Hypothalamus (tissue), 51 donors: ENCODE measurements around the gene PLXNA2.
A peak's percentile ranks its signal among the peaks of the same experiment; 100 is the strongest.

Experiments
- DNase-seq, 51 donors: peaks; one replicate each; lab custom pipeline; 2025; lab: John Stamatoyannopoulos, UW

PLXNA2 gene

DNA sequence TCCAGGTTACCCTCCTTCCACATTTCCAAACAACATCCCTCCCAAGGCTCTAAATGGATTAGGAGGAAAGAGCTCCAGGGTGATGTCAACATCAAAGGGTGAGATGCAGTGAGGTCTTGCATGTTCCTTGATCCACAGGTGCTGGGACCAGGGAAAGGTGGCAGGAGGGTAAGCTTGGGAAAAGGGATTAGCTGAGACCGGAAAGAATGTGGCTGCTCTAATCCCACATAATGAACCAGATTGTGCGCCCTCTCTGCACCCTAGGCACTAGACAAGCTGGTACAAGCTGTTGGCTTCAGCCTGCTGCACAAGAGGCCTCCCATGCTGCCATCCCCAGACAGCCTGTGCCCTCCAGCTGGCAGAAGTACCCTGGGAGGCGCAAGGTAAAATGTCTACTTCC is 34.9 kb downstream of the PLXNA2 start:
- DNase-seq = no peak

DNA sequence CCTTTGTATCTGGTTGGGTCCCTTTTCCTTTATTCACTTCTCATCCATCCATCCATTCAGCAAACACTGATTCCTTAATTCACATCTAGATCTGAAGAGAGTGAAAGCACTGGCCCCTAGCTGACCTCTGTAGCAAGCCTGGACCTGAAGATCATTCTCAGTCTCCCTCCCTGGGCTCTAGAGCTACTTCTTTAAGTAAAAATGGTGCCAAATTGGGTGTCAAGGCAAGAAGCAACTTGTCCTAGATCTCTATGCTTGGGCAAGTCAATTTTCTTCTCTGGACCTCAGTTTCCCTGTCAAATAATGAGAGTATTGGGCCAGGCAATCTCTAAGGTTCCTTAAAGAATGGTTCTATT is 36.1 kb downstream of the PLXNA2 start:
- no peak for DNase-seq

DNA sequence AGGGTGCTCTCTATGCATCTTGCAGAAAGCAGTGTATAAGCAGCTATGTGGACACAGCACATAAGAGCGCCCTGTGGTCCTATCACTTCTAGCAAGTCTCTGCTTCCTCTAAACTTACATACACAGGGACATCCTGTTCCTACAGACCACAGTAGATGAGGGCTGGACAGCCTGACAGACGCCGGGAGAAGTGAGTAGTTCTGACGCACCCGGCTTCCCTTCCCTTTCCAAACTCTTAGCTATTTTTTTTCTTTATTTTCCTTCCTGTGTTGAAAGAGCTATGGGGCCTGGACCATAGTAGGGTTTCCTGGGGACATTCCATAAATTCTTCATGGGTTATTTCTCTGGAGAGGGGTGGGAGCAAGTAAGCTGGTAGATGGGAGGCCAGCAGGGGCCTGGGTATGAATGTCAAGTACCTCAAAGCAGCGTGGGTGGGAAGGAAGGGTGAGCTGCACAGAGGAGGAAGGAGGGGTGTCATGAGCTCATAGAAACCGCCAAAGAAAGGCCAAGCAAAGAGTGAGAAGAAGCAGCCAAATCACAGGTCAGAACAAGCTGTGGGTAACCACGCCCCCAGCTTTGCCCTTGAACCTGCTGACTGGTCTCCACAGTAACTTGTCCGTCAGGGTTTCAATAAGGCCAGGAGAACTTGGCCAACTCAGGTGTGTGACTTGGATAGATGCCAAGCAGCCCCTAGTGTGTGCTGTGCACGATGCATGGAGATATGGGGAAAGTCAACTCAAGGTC is 36.6 kb downstream of the PLXNA2 start:
- peak in 5 of 51 donors; percentile 10 to 20 (median 13) for DNase-seq

- DNase-seq = no peak
Measured at GRCh38 chr1:208206092-208206698, 38.0 kb downstream of the PLXNA2 start.

GRCh38 chr1:208205216-208206013 is 38.8 kb downstream of the PLXNA2 start:
- no peak for DNase-seq

- DNase-seq = peak in 1 of 51 donors; percentile 9
Measured at GRCh38 chr1:208204779-208205178, 39.4 kb downstream of the PLXNA2 start.

DNA sequence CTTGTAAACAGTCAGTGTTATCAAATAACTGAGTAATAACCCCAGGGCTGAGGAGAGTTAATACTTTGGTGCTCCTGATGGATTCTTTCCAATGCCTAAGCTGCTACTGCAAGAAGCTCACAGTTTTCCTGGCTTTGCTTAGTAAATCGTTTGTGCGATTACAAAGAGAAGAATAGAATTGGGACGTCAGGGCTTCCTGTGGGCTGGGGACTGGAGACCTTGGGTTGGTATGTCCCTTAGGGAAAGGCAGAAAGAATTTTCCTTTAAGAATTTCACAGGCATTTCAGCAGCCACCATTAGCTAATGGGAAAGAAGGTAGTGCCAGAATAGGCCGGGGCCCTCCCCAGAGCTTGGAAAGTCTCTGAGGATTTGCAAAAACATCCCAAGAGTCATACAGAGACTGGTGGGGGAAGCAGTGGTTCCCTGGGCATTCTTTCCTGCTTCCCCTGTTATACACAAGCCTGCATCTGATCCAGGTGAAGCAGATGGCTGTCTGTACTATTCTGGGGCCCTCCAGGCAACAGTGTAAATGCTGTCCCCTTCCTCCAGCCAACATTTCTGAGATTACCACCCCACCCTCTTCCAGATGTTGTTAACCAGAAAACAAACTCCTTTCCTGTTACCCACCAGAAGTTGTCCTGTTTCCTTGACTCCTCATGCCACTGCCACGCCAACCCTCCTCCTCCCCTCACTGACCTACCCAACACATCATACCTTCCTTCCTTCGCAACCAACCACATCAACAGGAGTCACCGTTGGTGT is 40.2 kb downstream of the PLXNA2 start:
- peak in 3 of 51 donors; percentile 11 to 21 (median 15) for DNase-seq

DNA sequence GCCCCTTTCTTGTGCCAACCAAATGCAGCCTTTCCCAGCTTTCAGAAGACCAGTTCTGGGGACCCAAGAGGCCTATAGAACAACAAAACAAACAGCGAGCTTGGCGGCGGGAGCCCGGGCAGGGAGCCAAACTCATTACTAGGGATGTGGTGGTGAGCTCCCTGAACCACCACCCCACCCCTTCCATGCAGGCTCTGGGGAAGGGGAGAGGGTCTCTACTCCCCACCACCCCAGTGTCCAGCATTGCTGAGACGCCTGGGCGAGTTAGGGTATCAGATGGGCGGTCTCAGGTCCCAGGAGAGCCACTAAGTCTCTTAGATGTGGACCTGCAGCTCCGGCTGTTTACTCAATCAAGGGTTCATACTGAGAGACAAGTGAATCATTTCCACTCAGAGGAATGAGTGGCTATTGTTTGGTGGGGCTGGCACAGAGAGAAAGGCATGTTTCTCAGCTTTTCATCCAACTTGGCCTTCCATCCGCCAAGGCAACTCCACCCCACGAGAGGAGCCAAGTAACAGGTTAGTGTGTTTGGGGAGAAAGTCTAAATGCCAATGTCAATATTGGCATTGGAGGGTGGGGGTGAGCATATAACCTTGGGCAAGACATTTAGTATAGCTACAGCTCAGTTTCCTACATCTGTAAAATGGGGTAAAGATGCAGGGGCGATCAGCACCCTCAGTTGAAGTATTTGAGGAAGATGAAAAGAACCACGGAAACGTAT is 40.9 kb downstream of the PLXNA2 start:
- peak in 37 of 51 donors; percentile 8 to 78 (median 43) for DNase-seq

DNA sequence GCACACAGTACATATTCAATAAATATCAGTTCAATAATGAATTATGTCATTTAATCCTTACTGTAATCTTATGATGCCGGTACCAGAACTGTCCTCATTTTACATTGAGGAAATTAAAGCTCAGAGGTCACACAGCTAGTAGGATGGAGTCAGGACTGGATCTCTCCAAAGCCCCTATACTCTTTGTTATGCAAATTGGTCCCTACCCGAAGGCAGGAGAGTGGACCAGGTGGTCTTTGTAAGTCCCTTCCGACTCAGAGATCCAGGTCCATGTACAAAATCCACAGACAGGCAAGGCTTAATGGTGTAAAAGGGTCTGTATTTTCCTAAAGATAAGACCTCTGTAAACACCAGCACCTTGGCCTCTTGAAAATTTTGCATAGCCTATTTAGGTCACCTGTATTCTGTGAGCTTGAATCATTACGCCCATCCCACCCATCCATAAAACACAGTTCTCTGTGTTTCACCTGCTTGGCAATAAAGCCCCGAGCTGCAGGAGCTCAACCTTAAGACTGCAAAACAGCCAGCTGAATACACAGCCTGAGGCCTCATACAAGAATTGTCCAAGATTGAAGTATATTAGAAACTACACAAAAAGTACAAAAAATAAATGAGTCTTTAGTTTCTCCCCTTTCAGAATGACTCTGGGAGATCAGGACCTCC is 41.7 kb downstream of the PLXNA2 start:
- no peak for DNase-seq

DNA sequence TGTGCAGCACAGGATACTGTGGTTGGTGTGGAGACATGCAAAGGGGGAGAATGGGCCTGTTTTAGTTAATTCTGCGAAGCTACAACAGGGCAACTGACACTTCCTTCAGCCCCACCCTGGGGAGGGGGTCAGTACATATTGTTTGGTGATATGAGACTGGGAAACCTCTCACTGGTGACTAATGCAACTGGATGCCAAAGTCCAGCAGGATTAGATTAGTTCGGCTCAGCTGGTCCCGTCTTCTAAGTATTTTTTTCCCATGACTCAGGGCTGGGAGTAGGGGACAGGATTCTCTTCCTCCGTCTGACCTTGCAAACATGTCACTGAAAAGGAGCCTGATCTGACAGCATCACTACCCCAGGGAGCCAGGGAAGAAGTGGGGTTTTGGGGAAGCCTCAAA is 43.0 kb downstream of the PLXNA2 start:
- DNase-seq = no peak

DNA sequence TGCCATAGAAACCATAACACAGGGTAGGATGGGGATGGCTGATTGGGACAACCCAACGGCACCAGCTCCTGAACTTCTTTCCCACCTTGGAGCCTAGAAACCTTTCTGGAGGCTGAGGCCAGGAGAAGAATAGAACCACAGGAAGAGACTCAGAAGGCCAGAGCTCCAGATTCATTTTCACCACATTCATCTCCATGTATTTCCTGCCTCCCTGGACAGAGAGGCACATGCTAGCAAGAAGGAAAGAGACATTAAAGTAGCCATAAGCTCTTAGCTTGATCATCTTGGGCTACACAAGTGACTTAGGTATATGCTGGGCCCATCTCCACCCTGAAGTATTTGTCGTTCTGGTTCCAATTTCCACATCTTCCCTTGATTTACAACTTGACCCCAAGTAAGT is 44.1 kb downstream of the PLXNA2 start:
- no peak for DNase-seq

DNA sequence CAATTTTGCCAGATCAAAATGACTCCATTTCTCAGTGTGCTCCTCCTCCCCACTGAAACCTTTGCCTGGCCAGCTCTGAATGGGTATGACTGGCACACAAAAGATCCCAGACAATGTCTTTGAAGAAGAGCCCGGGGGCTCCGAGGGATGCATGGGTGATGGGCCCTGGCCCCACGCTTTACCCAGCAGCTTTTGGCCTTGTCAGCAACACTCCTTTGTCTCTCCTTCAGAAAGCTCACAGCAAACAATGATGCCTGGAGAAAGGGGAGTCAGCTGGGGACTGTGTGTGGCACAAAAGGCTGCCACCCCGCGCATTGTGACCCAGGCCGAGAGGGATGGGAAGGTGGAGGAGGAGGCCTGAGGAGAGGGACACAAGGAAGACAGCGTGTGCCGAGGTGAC is 45.9 kb downstream of the PLXNA2 start:
- DNase-seq = no peak

DNA sequence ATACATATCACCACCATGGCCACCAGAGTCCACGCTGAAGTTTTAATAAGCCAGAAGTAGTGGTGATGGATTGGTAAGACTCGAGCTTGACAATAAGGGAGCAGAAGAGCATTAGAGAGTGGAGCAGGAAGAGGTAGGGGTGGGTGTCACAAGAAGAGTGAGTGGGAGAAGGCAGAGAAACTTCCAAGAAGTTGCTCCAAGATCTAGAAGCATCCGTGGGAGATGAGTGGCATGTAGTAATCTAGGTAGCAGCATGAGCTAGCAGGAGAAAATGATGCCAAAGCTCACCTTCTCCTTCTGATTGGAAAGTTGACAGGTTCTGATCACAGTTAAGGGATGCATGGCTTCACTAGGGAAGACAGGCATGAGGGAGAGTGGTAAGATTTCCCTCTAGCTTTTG is 49.2 kb downstream of the PLXNA2 start:
- no peak for DNase-seq

GRCh38 chr1:208192995-208193394 is 51.2 kb downstream of the PLXNA2 start:
- DNase-seq = no peak

DNA sequence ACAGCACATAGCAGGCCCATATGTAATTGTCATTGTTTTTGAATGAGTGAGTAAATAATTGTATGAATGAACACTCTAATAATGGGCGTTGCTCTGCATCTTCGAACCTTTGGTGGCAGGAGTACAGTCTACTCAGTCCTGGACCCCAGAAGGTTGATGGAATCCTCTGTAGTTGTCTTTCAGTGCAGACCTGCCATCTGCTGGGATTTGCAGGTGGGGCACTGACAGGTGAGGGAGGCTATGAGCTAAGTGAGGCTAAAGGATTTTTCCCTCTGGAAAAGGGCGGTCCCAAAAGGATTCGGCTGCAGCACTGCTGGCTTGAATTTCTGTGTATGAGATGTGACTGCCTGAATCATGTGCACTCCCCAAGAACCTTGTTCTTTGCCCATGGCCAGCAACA is 53.4 kb downstream of the PLXNA2 start:
- no peak for DNase-seq

DNA sequence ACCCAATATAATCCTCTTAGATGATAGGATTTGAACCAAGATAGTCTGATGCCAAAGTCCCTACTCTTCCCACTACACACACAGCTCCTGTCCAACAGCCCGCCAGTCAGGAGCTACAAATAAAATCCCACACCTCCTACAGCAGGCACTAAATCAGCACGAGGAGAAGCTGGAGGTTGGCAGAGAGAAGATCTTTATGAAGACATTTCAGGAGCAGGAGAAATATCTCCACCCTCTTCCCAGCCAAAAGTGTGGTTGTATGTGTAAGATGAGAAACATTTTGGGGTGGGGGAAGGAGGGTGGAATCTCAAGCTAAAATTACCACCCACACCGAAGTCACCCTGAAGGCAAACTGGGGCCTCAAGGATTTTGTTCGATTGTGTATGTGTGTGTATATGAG is 54.5 kb downstream of the PLXNA2 start:
- DNase-seq = no peak

GRCh38 chr1:208189183-208189582 is 55.0 kb downstream of the PLXNA2 start:
- no peak for DNase-seq

- no peak for DNase-seq
Measured at GRCh38 chr1:208188607-208189006, 55.6 kb downstream of the PLXNA2 start.

- no peak for DNase-seq
Measured at GRCh38 chr1:208187499-208188041, 56.6 kb downstream of the PLXNA2 start.
